H1 (cell line): ENCODE results near the gene ACTN2. TPM values are rescaled to one million over a fixed set of nuclear protein-coding genes. Genes with fewer than 3 reads are reported as not detected.

ENCODE experiments used
- CTCF ChIA-PET: fragments of 300-600 bp; sonication (Branson Sonifier 250); formaldehyde crosslinking; loops from one replicate; lab custom pipeline; 2021; ENCODE audit not compliant: partially characterized antibody; lab: Charles Lee
- POLR2A ChIA-PET: fragments of 300-600 bp; sonication (Branson Sonifier 250); formaldehyde crosslinking; loops from one replicate; lab custom pipeline; 2021; ENCODE audit warnings: inconsistent platforms; ENCODE audit not compliant: partially characterized antibody; lab: Charles Lee
- DNase-seq, 2 experiments: peaks; one replicate each; pipeline versions ENCODE4 v3.0.0 to v3.0.0-alpha.2; 2010 to 2022; ENCODE audit warnings: low spot score in 2 of 2, low read depth in 1 of 2, mixed read lengths in 1 of 2
- FAIRE-seq: peaks from 2 replicates; lab custom pipeline; 2011; peaks lifted over from hg19 to GRCh38; lab: Jason Lieb, UNC
- H2AFZ ChIP-seq: 2 replicates; pipeline ENCODE4 v1.8.1; 2012; ENCODE audit warnings: low read length, inconsistent platforms
- H2AK5ac ChIP-seq: 2 replicates; pipeline ENCODE4 v1.6.1; 2013; ENCODE audit warnings: low read depth, low read length
- H2BK120ac ChIP-seq: replicated peaks from 2 replicates; pipeline ENCODE3; 2013; ENCODE audit warnings: low read depth, low read length, inconsistent platforms
- H2BK12ac ChIP-seq: 2 replicates; pipeline ENCODE4 v1.6.1; 2013; ENCODE audit warnings: low read depth, low read length
- H2BK15ac ChIP-seq: 2 replicates; pipeline ENCODE4 v1.6.1; 2013; ENCODE audit warnings: low read length
- H2BK20ac ChIP-seq: 2 replicates; pipeline ENCODE4 v1.6.1; 2013; ENCODE audit warnings: low read length
- H2BK5ac ChIP-seq: 2 replicates; pipeline ENCODE4 v1.6.1; 2013; ENCODE audit warnings: low read depth, low read length
- H3K14ac ChIP-seq: 2 replicates; pipeline ENCODE4 v1.6.1; 2013; ENCODE audit warnings: inconsistent platforms; ENCODE audit not compliant: insufficient read length
- H3K18ac ChIP-seq: 2 replicates; pipeline ENCODE4 v1.6.1; 2013; ENCODE audit warnings: low read length; ENCODE audit errors: extremely low read depth
- H3K23ac ChIP-seq: 2 replicates; pipeline ENCODE4 v1.6.1; 2013; ENCODE audit warnings: inconsistent platforms; ENCODE audit not compliant: insufficient read length
- H3K23me2 ChIP-seq: 2 replicates; pipeline ENCODE4 v1.6.1; 2013; ENCODE audit warnings: low read depth, low read length
- H3K27ac ChIP-seq: 2 replicates; pipeline ENCODE4 v1.6.1; 2011; ENCODE audit warnings: low read depth, low read length, inconsistent platforms
- H3K27me3 ChIP-seq, 4 experiments: replicated peaks in 1 of 4; 1 replicate in 1 of 4; 2 replicates in 3 of 4; pipeline versions ENCODE4 v1.6.1 to v1.8.1; 2011 to 2013; ENCODE audit warnings: low read length in 3 of 4, mild to moderate bottlenecking in 3 of 4, inconsistent platforms in 2 of 4, mixed read lengths in 2 of 4, moderate library complexity in 1 of 4; ENCODE audit not compliant: control insufficient read depth in 3 of 4, insufficient read depth in 3 of 4; ENCODE audit errors: extremely low read depth in 1 of 4
- H3K36me3 ChIP-seq, 4 experiments: 2 replicates each; pipeline versions ENCODE4 v1.6.1 to v1.8.1; 2011 to 2013; ENCODE audit warnings: mild to moderate bottlenecking in 4 of 4, low read length in 3 of 4, moderate library complexity in 2 of 4, control low read depth in 1 of 4, inconsistent platforms in 1 of 4; ENCODE audit not compliant: insufficient read depth in 4 of 4, control insufficient read depth in 2 of 4
- H3K4ac ChIP-seq: replicated peaks from 2 replicates; pipeline ENCODE3; 2013; ENCODE audit warnings: low read length, low read depth, mixed read lengths, inconsistent platforms; ENCODE audit not compliant: insufficient read length
- H3K4me1 ChIP-seq, 4 experiments: replicated peaks in 1 of 4; 1 replicate in 1 of 4; 2 replicates in 3 of 4; pipeline versions ENCODE4 v1.6.1 to v1.8.1; 2011 to 2013; ENCODE audit warnings: low read length in 3 of 4, inconsistent platforms in 2 of 4, mixed read lengths in 1 of 4; ENCODE audit not compliant: insufficient read depth in 4 of 4, control insufficient read depth in 3 of 4
- H3K4me2 ChIP-seq, 2 experiments: 2 replicates each; pipeline versions ENCODE4 v1.6.1 to v1.8.1; 2011 to 2013; ENCODE audit warnings: low read depth in 2 of 2, low read length in 2 of 2, control low read depth in 1 of 2, inconsistent platforms in 1 of 2, mild to moderate bottlenecking in 1 of 2; ENCODE audit not compliant: insufficient read depth in 1 of 2
- H3K4me3 ChIP-seq, 4 experiments: fragments of 200-600, 300-600 bp in 1 of 4; sonication (generic), shearing (Covaris generic), sonication (Bioruptor Twin) in 1 of 4; 2 replicates each; pipeline versions ENCODE4 v1.5.1 to v1.8.1; 2011 to 2016; ENCODE audit warnings: low read length in 4 of 4, low read depth in 3 of 4, control low read depth in 2 of 4, inconsistent platforms in 2 of 4, mild to moderate bottlenecking in 2 of 4, mixed read lengths in 1 of 4, moderate library complexity in 1 of 4; ENCODE audit not compliant: insufficient read depth in 2 of 4; ENCODE audit errors: extremely low read depth in 1 of 4
- H3K56ac ChIP-seq: replicated peaks from 2 replicates; pipeline ENCODE3; 2013; ENCODE audit warnings: low read depth, mild to moderate bottlenecking, mixed read lengths, low read length, inconsistent platforms; ENCODE audit not compliant: insufficient read length
- H3K79me1 ChIP-seq: 2 replicates; pipeline ENCODE4 v1.6.1; 2013; ENCODE audit warnings: low read depth, low read length, control low read depth
- H3K79me2 ChIP-seq, 2 experiments: 2 replicates each; pipeline versions ENCODE4 v1.6.1 to v1.8.1; 2012 to 2013; ENCODE audit warnings: low read length in 2 of 2, mild to moderate bottlenecking in 2 of 2, inconsistent platforms in 1 of 2; ENCODE audit not compliant: insufficient read depth in 2 of 2, control insufficient read depth in 1 of 2
- H3K9ac ChIP-seq, 4 experiments: replicated peaks in 1 of 4; 1 replicate in 1 of 4; 2 replicates in 3 of 4; pipeline versions ENCODE4 v1.6.1 to v1.8.1; 2011 to 2013; ENCODE audit warnings: low read depth in 3 of 4, low read length in 3 of 4, control low read depth in 2 of 4, mild to moderate bottlenecking in 2 of 4, moderate library complexity in 2 of 4, inconsistent platforms in 1 of 4; ENCODE audit errors: extremely low read depth in 1 of 4
- H3K9me3 ChIP-seq, 2 experiments: 2 replicates each; pipeline versions ENCODE4 v1.6.1 to v1.8.1; 2012 to 2013; ENCODE audit warnings: mild to moderate bottlenecking in 2 of 2, moderate library complexity in 2 of 2, control low read depth in 1 of 2, inconsistent platforms in 1 of 2, low read depth in 1 of 2, low read length in 1 of 2, mixed read lengths in 1 of 2; ENCODE audit not compliant: insufficient read depth in 2 of 2
- H4K20me1 ChIP-seq, 2 experiments: replicated peaks in 1 of 2; 2 replicates each; pipeline versions ENCODE3 to v1.8.1; 2011 to 2013; ENCODE audit warnings: inconsistent platforms in 2 of 2, low read length in 2 of 2, mild to moderate bottlenecking in 1 of 2; ENCODE audit not compliant: insufficient read depth in 2 of 2, control insufficient read depth in 1 of 2
- H4K5ac ChIP-seq: 2 replicates; pipeline ENCODE4 v1.6.1; 2013; ENCODE audit warnings: low read length, low read depth, mixed read lengths, inconsistent platforms; ENCODE audit not compliant: insufficient read length
- H4K8ac ChIP-seq: 2 replicates; pipeline ENCODE4 v1.8.0; 2013; ENCODE audit warnings: mild to moderate bottlenecking, moderate library complexity, low read length, inconsistent platforms; ENCODE audit not compliant: insufficient read depth; ENCODE audit errors: extremely low read depth
- H4K91ac ChIP-seq: replicated peaks from 2 replicates; pipeline ENCODE3; 2013; ENCODE audit warnings: low read length, mixed read lengths, inconsistent platforms; ENCODE audit not compliant: insufficient read length
- POLR2A ChIP-seq, 2 experiments: IDR thresholded peaks; 1 replicate in 1 of 2; 2 replicates in 1 of 2; pipeline ENCODE4 v1.6.1; 2011; ENCODE audit warnings: low read depth in 2 of 2, low read length in 2 of 2, mild to moderate bottlenecking in 2 of 2; ENCODE audit errors: control extremely low read depth in 1 of 2
- POU5F1 ChIP-seq: IDR thresholded peaks from 2 replicates; pipeline ENCODE4 v1.6.1; 2011; ENCODE audit warnings: low read depth, mild to moderate bottlenecking, low read length, moderate library complexity
- SIX5 ChIP-seq: IDR thresholded peaks from 2 replicates; pipeline ENCODE4 v1.6.1; 2011; ENCODE audit warnings: mild to moderate bottlenecking, low read depth, low read length
- ZNF274 ChIP-seq: IDR thresholded peaks from 2 replicates; pipeline ENCODE4 v1.7.0; 2012; ENCODE audit warnings: low read length, borderline replicate concordance; ENCODE audit errors: extremely low read depth
- WGBS, 2 experiments: shearing (Covaris generic) in 1 of 2; methylation state at CpG; one replicate each; pipeline versions ENCODE4 v1.1.6 to v1.1.7; 2013 to 2015; ENCODE audit warnings: low lambda C conversion rate in 2 of 2, mixed read lengths in 2 of 2, inconsistent platforms in 1 of 2, low coverage in 1 of 2, missing lambda C conversion rate in 1 of 2; ENCODE audit not compliant: insufficient replicate concordance in 2 of 2, insufficient coverage in 1 of 2, insufficient read length in 1 of 2; ENCODE audit errors: extremely low coverage in 1 of 2, missing lambda C conversion rate in 1 of 2; 5-methylcytosine and 5-hydroxymethylcytosine counted together
- polyA plus RNA-seq, 7 experiments: library from polyadenylated mRNA; depleted of rRNA in 3 of 7; stranded (reverse) in 5 of 7; unstranded in 2 of 7; fragments of >200 nt in 5 of 7; fragments of 200-250 nt in 2 of 7; gene quantifications; 1 replicate in 5 of 7; 2 replicates in 1 of 7; 4 replicates in 1 of 7; pipeline versions ENCODE4 v1.2.1 to v1.2.3, GENCODE V29; 2011 to 2013; ENCODE audit warnings: missing spikeins in 2 of 7, mixed read lengths in 2 of 7
- total RNA-seq: library from RNA; stranded (reverse); fragmentation: NEBNext Ultra II Directional; extraction: Animal tissue kit (Norgen Biotek cat#: 25700); gene quantifications from 2 replicates; pipeline ENCODE4 v1.2.1, GENCODE V29; 2021
- TF ChIP-seq, protein P1 (sequence below): IDR thresholded peaks from 2 replicates; pipeline ENCODE4 v1.6.1; 2011; ENCODE audit warnings: low read depth, mild to moderate bottlenecking, low read length; ENCODE audit not compliant: insufficient read depth
- TF ChIP-seq, protein P2 (sequence below): IDR thresholded peaks from 2 replicates; pipeline ENCODE4 v1.6.1; 2012; ENCODE audit warnings: inconsistent platforms

ACTN2 gene
- total and polyA plus RNA-seq, 2 of the 8 experiments (the other 6 are each of a cell fraction or from before 2014, with no cell fraction given), result 1.9 to 4.1 TPM

DNA sequence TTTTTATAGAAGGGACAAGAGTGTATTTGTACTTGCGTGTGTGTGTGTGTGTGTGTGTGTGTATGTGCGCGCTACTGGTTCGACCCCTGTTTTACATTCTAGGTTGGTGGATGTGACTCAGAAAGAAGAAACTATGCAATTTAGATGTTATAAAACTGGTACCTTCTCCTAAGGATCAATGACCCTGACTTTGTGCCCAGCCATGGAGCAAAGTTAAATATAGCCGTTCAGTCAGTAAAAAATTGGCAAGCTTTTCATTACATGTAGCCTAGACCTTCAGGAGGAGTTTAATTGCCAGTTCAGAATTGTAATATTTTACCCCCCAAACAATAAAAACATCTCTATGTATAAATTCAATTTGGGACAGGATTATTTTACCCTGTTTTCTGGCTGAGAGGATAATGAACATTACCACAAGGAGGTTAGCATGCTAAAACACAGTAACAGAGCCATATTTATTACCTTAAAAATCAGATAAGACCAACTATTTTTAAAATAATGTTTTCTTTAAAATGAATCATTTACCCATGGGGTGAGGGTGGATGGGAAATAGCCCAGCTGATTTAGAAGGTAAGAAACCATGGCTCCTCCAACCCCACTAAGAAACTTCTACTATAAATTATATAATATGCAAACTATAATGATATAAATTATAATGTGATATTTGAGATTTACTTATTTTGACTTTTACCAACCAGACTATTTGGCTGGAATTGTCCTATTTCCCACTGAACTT lies 75.3 kb downstream of the ACTN2 start:
- Histone ChIP-seq H2BK5ac (no peak overlapping the region), H4K20me1 (no peaks in the 10 kb centered on the region), H2AK5ac (no peak overlapping the region), H3K9me3 (no peaks in the 10 kb centered on the region), H3K23me2 (no peaks in the 10 kb centered on the region), H4K91ac (no peak overlapping the region), H2BK15ac (no peak overlapping the region), H3K56ac (no peak overlapping the region), H4K5ac (no peak overlapping the region), H3K9ac (no peak overlapping the region), H4K8ac (no peak overlapping the region), H2AFZ (no peak overlapping the region), H3K4me3 (no peak overlapping the region), H2BK12ac (no peak overlapping the region), H3K79me1 (no peaks in the 10 kb centered on the region), H3K4me2 (no peak overlapping the region), H2BK120ac (no peak overlapping the region)
- 98% methylated on average over 5 of the region's 5 CpGs; no CpG with 5 or more reads in 1 of the 2 experiments for WGBS, 2 experiments
- CTCF ChIA-PET, result interaction anchor here (0.6 to 2.6 kb wide), 3 partner anchors 8 to 264 kb away, joined by 3 to 9 read pairs (median 4); no protein-coding TSS in a partner anchor
- TF ChIP-seq, protein P1, sequence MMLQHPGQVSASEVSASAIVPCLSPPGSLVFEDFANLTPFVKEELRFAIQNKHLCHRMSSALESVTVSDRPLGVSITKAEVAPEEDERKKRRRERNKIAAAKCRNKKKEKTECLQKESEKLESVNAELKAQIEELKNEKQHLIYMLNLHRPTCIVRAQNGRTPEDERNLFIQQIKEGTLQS, result no peak
- TF ChIP-seq SIX5 (no peak), POLR2A (IDR thresholded peaks at IDR 0.05; ENCODE audit: control extremely low read depth in 1 of 2, low read depth in 2 of 2, low read length in 2 of 2) (no peak), ZNF274 (no peak), POU5F1 (no peak)
- TF ChIP-seq, protein P2, sequence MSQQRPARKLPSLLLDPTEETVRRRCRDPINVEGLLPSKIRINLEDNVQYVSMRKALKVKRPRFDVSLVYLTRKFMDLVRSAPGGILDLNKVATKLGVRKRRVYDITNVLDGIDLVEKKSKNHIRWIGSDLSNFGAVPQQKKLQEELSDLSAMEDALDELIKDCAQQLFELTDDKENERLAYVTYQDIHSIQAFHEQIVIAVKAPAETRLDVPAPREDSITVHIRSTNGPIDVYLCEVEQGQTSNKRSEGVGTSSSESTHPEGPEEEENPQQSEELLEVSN, result no peak
- TF ChIP-seq, all 59 proteins: peak for 0
- H3K4me1 ChIP-seq, result no peaks in the 10 kb centered on the region
- H3K14ac ChIP-seq, result no peak overlapping the region
- H2BK20ac ChIP-seq, result no peak overlapping the region
- no peak for DNase-seq
- H3K36me3 ChIP-seq, result no peaks in the 10 kb centered on the region
- H3K27ac ChIP-seq, result no peak overlapping the region
- H3K4ac ChIP-seq, result no peak overlapping the region
- no peaks in the 10 kb centered on the region for H3K79me2 ChIP-seq
- no peak overlapping the region for H3K23ac ChIP-seq
- POLR2A ChIA-PET, result no interaction called here
- H3K27me3 ChIP-seq, result peaks cover 0 to 1% (median 0%) of the 10 kb centered on the region in 4 experiments; a peak in 1 of 7 replicates
- no peak overlapping the region for H3K18ac ChIP-seq
- no peak for FAIRE-seq
